Neural cell (in vitro differentiated cells): ENCODE results near the gene FAM53A. TPM values are rescaled to one million over a fixed set of nuclear protein-coding genes. Genes with fewer than 3 reads are reported as not detected.

Source experiments
- H2AFZ ChIP-seq: fragments of 200-600, 300-800 bp; sonication (generic), shearing (Covaris generic); 2 replicates; pipeline ENCODE4 v1.6.0; 2014; ENCODE audit warnings: low read depth, mild to moderate bottlenecking, antibody characterized with exemption, low read length, moderate library complexity
- H3F3A ChIP-seq: fragments of 200-600 bp; shearing (Covaris generic); 2 replicates; pipeline ENCODE4 v1.6.1; 2016; ENCODE audit warnings: mild to moderate bottlenecking, moderate library complexity, mixed read lengths, antibody characterized with exemption, low read length; ENCODE audit not compliant: insufficient read depth, poor library complexity, severe bottlenecking
- H3K27ac ChIP-seq: fragments of 200-600, 300-800 bp; sonication (generic), shearing (Covaris generic); 2 replicates; pipeline ENCODE4 v1.5.1; 2014; ENCODE audit warnings: mild to moderate bottlenecking, low read length, moderate library complexity
- H3K27me3 ChIP-seq: fragments of 300-800, 200-600 bp; sonication (generic), shearing (Covaris generic); 2 replicates; pipeline ENCODE4 v1.6.0; 2014; ENCODE audit warnings: mild to moderate bottlenecking, low read depth, low read length, moderate library complexity; ENCODE audit not compliant: insufficient read depth
- H3K36me3 ChIP-seq: fragments of 300-800, 200-600 bp; sonication (generic), shearing (Covaris generic); 2 replicates; pipeline ENCODE4 v1.5.1; 2014; ENCODE audit warnings: mild to moderate bottlenecking, antibody characterized with exemption, low read length, moderate library complexity; ENCODE audit not compliant: insufficient read depth
- H3K4me2 ChIP-seq: fragments of 300-800, 200-600 bp; sonication (generic), shearing (Covaris generic); 2 replicates; pipeline ENCODE4 v1.6.0; 2014; ENCODE audit warnings: mild to moderate bottlenecking, low read length
- H3K4me3 ChIP-seq: fragments of 300-800, 200-600 bp; sonication (generic), shearing (Covaris generic); 2 replicates; pipeline ENCODE4 v1.5.1; 2014; ENCODE audit warnings: mild to moderate bottlenecking, low read length, moderate library complexity
- H3K79me2 ChIP-seq: fragments of 200-600 bp; shearing (Covaris generic); replicated peaks from 2 replicates; pipeline ENCODE4 v1.6.0; 2014; ENCODE audit warnings: mild to moderate bottlenecking, low read length, moderate library complexity; ENCODE audit not compliant: insufficient read depth
- H3K9ac ChIP-seq: fragments of 300-800, 200-600 bp; sonication (generic), shearing (Covaris generic); 2 replicates; pipeline ENCODE4 v1.6.1; 2016; ENCODE audit warnings: mild to moderate bottlenecking, low read length, mixed read lengths
- H3K9me2 ChIP-seq: fragments of 200-600 bp; shearing (Covaris generic); 2 replicates; pipeline ENCODE4 v1.6.1; 2016; ENCODE audit warnings: mild to moderate bottlenecking, low read length, mixed read lengths; ENCODE audit not compliant: insufficient read depth
- H3K9me3 ChIP-seq: fragments of 200-600, 300-800 bp; sonication (generic), shearing (Covaris generic); 2 replicates; pipeline ENCODE4 v1.6.1; 2016; ENCODE audit warnings: mild to moderate bottlenecking, mixed run types, low read length, moderate library complexity, mixed read lengths
- H4K20me1 ChIP-seq: fragments of 200-600 bp; shearing (Covaris generic); 2 replicates; pipeline ENCODE4 v1.6.1; 2016; ENCODE audit warnings: mild to moderate bottlenecking, mixed run types; ENCODE audit not compliant: insufficient read depth
- EP300 ChIP-seq: fragments of 450-650 bp; conservative IDR thresholded peaks from 2 replicates; pipeline ENCODE4 v1.6.1; 2014; ENCODE audit warnings: antibody characterized with exemption, mild to moderate bottlenecking, moderate library complexity; ENCODE audit not compliant: poor library complexity, severe bottlenecking
- EZH2 ChIP-seq: fragments of 200-600, 300-800 bp; shearing (Covaris generic), sonication (generic); IDR thresholded peaks from 2 replicates; pipeline ENCODE4 v1.6.1; 2014; ENCODE audit warnings: antibody characterized with exemption, low read length, borderline replicate concordance, mild to moderate bottlenecking; ENCODE audit not compliant: insufficient read depth, poor library complexity, severe bottlenecking
- MXI1 ChIP-seq: fragments of 450-650 bp; conservative IDR thresholded peaks from 2 replicates; pipeline ENCODE4 v1.6.1; 2014; ENCODE audit warnings: antibody characterized with exemption, mild to moderate bottlenecking; ENCODE audit not compliant: poor library complexity, severe bottlenecking
- POLR2AphosphoS5 ChIP-seq: IDR thresholded peaks from 2 replicates; pipeline ENCODE4 v1.6.1; 2012
- RAD21 ChIP-seq: fragments of 450-650 bp; conservative IDR thresholded peaks from 2 replicates; pipeline ENCODE4 v1.6.1; 2014; ENCODE audit warnings: antibody characterized with exemption, mild to moderate bottlenecking, moderate library complexity
- SMC3 ChIP-seq: fragments of 450-650 bp; conservative IDR thresholded peaks from 2 replicates; pipeline ENCODE4 v1.6.1; 2014; ENCODE audit warnings: antibody characterized with exemption, mild to moderate bottlenecking, moderate library complexity; ENCODE audit not compliant: poor library complexity
- TAF1 ChIP-seq: IDR thresholded peaks from 2 replicates; pipeline ENCODE4 v1.6.1; 2012; ENCODE audit warnings: low read depth
- polyA plus RNA-seq: library from polyadenylated mRNA; depleted of rRNA; stranded (reverse); fragments of >200 nt; gene quantifications from 2 replicates; pipeline ENCODE4 v1.2.3, GENCODE V29; 2014
- TF ChIP-seq, protein P1 (sequence below): IDR thresholded peaks from 2 replicates; pipeline ENCODE4 v1.6.1; 2012; ENCODE audit warnings: borderline replicate concordance
- TF ChIP-seq, protein P2 (sequence below): fragments of 450-650 bp; IDR thresholded peaks from 2 replicates; pipeline ENCODE4 v1.5.1; 2014; ENCODE audit warnings: antibody characterized with exemption, mild to moderate bottlenecking, moderate library complexity; ENCODE audit not compliant: poor library complexity, severe bottlenecking

Gene FAM53A
- polyA plus RNA-seq, 1 donor from 2014 or later: not detected

DNA sequence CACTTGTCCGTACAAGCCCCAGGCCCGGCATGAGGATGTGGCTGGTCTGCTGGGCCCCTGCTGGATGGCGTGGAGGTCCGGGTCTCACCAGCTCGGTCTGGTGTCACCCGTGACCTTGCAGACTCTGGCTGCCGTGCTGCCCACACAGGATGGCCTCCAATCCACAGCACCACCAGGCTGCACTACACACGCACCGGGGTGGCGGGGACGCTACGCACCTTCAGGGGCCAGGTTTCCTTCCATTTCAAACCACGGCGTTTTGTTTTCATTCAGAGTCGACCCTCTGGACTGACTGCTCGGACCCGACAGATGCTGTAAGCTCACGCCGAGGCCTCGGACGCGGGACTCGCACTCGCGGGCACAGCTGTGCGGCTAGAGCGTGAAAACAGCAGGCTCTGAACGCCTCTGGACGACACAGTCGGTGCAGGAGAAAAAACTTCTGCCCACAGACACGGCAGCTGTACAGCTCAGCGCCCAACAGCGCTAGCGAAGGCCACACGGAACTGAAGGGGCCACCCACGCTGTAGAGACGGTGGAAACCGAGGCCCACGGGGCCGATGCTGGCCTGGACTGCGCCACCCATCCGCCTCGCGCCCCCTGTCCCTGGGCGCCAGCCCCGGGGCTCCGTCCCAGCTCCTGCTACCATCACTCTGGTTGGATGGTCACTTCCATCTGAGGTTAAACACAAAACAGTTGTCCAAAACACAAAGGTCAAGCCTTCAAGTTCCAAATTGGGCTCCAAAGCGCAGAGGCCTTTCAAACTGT is 40.0 kb downstream of the FAM53A start:
- Histone ChIP-seq H3K9me2 (no peaks in the 10 kb centered on the region), H3K9ac (no peak overlapping the region), H3K79me2 (no peaks in the 10 kb centered on the region), H2AFZ (no peak overlapping the region), H3K27me3 (no peaks in the 10 kb centered on the region), H3F3A (no peaks in the 10 kb centered on the region), H3K4me3 (no peak overlapping the region), H3K36me3 (no peaks in the 10 kb centered on the region), H3K9me3 (no peaks in the 10 kb centered on the region), H3K4me2 (no peak overlapping the region), H4K20me1 (no peaks in the 10 kb centered on the region), H3K27ac (no peak overlapping the region)
- TF ChIP-seq MXI1 (no peak), POLR2AphosphoS5 (no peak)

DNA sequence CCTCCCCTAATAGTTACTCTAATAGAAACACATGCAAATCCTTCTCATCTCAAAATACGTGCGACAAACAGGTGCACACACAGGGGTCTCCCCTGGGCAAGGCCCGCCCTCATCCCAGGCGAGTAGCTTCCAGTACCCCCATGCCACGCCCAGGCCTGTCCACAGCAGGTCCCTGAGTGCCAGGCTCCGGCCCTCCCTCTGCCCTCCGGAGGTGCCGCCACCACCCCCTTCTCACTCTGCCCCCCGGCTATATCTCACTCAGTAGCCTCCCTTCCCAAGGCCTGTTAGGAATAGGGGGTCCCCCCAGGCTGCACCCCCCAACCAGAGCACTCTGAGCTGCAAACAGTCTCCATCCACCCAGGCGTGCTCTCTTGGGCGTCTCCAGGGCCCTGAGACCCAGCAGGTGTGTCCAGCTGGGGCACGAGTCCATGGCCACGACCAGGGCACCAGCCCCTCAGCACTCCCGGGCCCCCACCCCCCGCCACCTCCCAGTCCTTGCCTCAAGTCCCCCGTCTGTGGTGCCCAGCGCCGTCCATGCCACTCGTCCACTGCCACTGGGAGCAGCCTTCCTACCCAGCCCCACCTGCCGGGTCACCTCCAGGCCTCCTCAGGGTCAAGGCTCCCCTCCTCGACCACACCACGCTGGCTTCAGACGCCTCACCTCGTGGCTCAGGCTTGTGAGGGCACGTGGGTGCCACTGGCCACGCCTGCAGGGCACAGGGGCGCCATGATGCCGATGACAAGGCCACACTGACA is 41.7 kb downstream of the FAM53A start:
- H3K9ac ChIP-seq: no peak overlapping the region
- H4K20me1 ChIP-seq: no peaks in the 10 kb centered on the region

More for the DNA sequence above, 41.7 kb downstream of the FAM53A start:
- Histone ChIP-seq H3K27me3 (no peaks in the 10 kb centered on the region), H3K79me2 (no peaks in the 10 kb centered on the region), H3K9me2 (no peaks in the 10 kb centered on the region), H3F3A (no peaks in the 10 kb centered on the region), H3K4me2 (no peak overlapping the region), H3K27ac (no peak overlapping the region), H2AFZ (no peak overlapping the region), H3K36me3 (no peaks in the 10 kb centered on the region), H3K4me3 (no peak overlapping the region), H3K9me3 (no peaks in the 10 kb centered on the region)
- TF ChIP-seq EP300 (no peak), RAD21 (no peak), SMC3 (no peak), EZH2 (no peak), TAF1 (no peak), MXI1 (no peak), POLR2AphosphoS5 (no peak)
- TF ChIP-seq, protein P1, sequence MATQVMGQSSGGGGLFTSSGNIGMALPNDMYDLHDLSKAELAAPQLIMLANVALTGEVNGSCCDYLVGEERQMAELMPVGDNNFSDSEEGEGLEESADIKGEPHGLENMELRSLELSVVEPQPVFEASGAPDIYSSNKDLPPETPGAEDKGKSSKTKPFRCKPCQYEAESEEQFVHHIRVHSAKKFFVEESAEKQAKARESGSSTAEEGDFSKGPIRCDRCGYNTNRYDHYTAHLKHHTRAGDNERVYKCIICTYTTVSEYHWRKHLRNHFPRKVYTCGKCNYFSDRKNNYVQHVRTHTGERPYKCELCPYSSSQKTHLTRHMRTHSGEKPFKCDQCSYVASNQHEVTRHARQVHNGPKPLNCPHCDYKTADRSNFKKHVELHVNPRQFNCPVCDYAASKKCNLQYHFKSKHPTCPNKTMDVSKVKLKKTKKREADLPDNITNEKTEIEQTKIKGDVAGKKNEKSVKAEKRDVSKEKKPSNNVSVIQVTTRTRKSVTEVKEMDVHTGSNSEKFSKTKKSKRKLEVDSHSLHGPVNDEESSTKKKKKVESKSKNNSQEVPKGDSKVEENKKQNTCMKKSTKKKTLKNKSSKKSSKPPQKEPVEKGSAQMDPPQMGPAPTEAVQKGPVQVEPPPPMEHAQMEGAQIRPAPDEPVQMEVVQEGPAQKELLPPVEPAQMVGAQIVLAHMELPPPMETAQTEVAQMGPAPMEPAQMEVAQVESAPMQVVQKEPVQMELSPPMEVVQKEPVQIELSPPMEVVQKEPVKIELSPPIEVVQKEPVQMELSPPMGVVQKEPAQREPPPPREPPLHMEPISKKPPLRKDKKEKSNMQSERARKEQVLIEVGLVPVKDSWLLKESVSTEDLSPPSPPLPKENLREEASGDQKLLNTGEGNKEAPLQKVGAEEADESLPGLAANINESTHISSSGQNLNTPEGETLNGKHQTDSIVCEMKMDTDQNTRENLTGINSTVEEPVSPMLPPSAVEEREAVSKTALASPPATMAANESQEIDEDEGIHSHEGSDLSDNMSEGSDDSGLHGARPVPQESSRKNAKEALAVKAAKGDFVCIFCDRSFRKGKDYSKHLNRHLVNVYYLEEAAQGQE: no peak
- TF ChIP-seq, protein P2, sequence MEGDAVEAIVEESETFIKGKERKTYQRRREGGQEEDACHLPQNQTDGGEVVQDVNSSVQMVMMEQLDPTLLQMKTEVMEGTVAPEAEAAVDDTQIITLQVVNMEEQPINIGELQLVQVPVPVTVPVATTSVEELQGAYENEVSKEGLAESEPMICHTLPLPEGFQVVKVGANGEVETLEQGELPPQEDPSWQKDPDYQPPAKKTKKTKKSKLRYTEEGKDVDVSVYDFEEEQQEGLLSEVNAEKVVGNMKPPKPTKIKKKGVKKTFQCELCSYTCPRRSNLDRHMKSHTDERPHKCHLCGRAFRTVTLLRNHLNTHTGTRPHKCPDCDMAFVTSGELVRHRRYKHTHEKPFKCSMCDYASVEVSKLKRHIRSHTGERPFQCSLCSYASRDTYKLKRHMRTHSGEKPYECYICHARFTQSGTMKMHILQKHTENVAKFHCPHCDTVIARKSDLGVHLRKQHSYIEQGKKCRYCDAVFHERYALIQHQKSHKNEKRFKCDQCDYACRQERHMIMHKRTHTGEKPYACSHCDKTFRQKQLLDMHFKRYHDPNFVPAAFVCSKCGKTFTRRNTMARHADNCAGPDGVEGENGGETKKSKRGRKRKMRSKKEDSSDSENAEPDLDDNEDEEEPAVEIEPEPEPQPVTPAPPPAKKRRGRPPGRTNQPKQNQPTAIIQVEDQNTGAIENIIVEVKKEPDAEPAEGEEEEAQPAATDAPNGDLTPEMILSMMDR: no peak
